Glutamatergic neuron (in vitro differentiated cells): ENCODE data around the gene HIPK2. TPM values are rescaled to one million over a fixed set of nuclear protein-coding genes. Genes with fewer than 3 reads are reported as not detected.

Source experiments
- DNase-seq: peaks from one replicate; pipeline ENCODE4 v3.0.0; 2022
- H3K27ac Mint-ChIP-seq: one replicate; pipeline ENCODE4 v1.8.0; 2020; ENCODE audit warnings: mild to moderate bottlenecking, mixed read lengths, inconsistent platforms; ENCODE audit not compliant: unreplicated experiment
- H3K27me3 Mint-ChIP-seq: one replicate; pipeline ENCODE4 v1.8.0; 2020; ENCODE audit warnings: mild to moderate bottlenecking, moderate library complexity, mixed read lengths, inconsistent platforms; ENCODE audit not compliant: unreplicated experiment
- H3K36me3 Mint-ChIP-seq: one replicate; pipeline ENCODE4 v1.8.0; 2020; ENCODE audit warnings: mild to moderate bottlenecking, mixed read lengths, inconsistent platforms; ENCODE audit not compliant: unreplicated experiment
- H3K4me1 Mint-ChIP-seq: one replicate; pipeline ENCODE4 v1.8.0; 2020; ENCODE audit warnings: mild to moderate bottlenecking, low read depth, mixed read lengths, inconsistent platforms; ENCODE audit not compliant: unreplicated experiment
- H3K4me3 Mint-ChIP-seq: one replicate; pipeline ENCODE4 v1.8.0; 2020; ENCODE audit warnings: mild to moderate bottlenecking, mixed read lengths, inconsistent platforms; ENCODE audit not compliant: unreplicated experiment
- H3K9me3 Mint-ChIP-seq: one replicate; pipeline ENCODE4 v1.8.0; 2020; ENCODE audit warnings: mild to moderate bottlenecking, moderate library complexity, mixed read lengths, inconsistent platforms; ENCODE audit not compliant: unreplicated experiment
- total RNA-seq: library from RNA; stranded (reverse); fragmentation: NEBNext Ultra II Directional; extraction: Animal tissue kit (Norgen Biotek cat#: 25700); gene quantifications from one replicate; pipeline ENCODE4 v1.2.1, GENCODE V29; 2021; ENCODE audit not compliant: unreplicated experiment
- TF ChIP-seq, protein P1 (sequence below): fragments of 200-600 bp; sonication (generic); IDR thresholded peaks from one replicate; pipeline ENCODE4 v1.5.0; 2021; ENCODE audit not compliant: partially characterized antibody, unreplicated experiment

Gene HIPK2
- total RNA-seq, 1 donor from 2014 or later, result 36.9 TPM

DNA sequence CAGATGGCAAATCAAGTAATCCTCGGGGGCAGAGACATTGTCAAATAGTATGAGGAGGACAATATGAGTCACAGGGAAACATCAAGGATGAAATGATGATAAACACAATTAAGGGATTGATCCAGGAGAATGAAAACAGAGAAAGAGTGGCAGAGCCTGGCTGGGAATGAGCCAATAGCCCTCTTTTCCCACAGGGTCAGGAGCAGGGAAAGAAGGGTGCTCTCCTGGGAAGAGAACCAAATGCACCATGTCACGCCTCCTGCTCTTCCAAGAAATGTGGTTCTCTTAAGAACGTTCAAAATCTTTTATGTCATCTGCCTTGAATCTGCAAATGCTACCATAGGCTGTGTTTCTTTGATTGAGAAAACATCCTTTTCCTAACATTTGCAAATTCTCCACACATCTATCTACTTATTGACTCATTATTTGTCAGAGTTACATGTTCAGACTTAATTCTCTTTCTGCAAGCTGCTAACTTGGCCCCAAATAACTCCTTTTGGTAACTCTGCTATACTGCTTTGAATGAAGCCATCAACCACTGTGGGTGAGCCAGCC lies 50.6 kb downstream of the HIPK2 start:
- peaks cover 3% of the 10 kb centered on the region for H3K27me3 Mint-ChIP-seq
- peaks cover 28% of the 10 kb centered on the region for H3K4me1 Mint-ChIP-seq
- peaks cover 6% of the 10 kb centered on the region for H3K9me3 Mint-ChIP-seq
- peaks cover 4% of the 10 kb centered on the region for H3K36me3 Mint-ChIP-seq
- peak overlapping the region; percentile 58 for H3K4me3 Mint-ChIP-seq
- H3K27ac Mint-ChIP-seq, result peak overlapping the region; percentile 62
- no peak for DNase-seq
- TF ChIP-seq, protein P1, sequence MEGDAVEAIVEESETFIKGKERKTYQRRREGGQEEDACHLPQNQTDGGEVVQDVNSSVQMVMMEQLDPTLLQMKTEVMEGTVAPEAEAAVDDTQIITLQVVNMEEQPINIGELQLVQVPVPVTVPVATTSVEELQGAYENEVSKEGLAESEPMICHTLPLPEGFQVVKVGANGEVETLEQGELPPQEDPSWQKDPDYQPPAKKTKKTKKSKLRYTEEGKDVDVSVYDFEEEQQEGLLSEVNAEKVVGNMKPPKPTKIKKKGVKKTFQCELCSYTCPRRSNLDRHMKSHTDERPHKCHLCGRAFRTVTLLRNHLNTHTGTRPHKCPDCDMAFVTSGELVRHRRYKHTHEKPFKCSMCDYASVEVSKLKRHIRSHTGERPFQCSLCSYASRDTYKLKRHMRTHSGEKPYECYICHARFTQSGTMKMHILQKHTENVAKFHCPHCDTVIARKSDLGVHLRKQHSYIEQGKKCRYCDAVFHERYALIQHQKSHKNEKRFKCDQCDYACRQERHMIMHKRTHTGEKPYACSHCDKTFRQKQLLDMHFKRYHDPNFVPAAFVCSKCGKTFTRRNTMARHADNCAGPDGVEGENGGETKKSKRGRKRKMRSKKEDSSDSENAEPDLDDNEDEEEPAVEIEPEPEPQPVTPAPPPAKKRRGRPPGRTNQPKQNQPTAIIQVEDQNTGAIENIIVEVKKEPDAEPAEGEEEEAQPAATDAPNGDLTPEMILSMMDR, result no peak

DNA sequence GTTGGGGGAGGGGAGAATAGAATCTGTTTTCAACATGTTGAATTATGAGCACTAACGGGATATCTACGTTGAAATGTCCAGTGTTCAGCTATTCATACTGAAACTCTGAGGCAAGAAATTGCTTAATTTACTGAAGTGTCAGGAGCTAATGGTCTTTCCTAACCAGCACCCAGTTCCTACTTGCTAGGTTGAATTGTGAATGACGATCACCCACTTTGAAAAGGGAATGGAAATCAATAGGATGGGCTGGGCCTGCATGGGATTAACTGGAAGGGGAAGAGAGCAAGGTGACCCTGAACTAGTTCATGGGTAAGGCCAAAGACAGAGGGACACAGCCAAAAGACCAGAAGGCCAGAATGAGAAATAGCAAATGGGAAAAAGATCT lies 51.3 kb downstream of the HIPK2 start:
- Mint-ChIP-seq H3K27me3 (peaks cover 3% of the 10 kb centered on the region), H3K4me3 (peak overlapping the region; percentile 58), H3K27ac (peak overlapping the region; percentile 62), H3K36me3 (peaks cover 4% of the 10 kb centered on the region), H3K4me1 (peaks cover 28% of the 10 kb centered on the region), H3K9me3 (peaks cover 6% of the 10 kb centered on the region)
- TF ChIP-seq, protein P1, result no peak
- no peak for DNase-seq

- Mint-ChIP-seq H3K36me3 (peaks cover 4% of the 10 kb centered on the region), H3K27me3 (peaks cover 3% of the 10 kb centered on the region), H3K4me1 (peaks cover 31% of the 10 kb centered on the region), H3K4me3 (peak overlapping the region; percentile 44), H3K27ac (no peak overlapping the region), H3K9me3 (peaks cover 6% of the 10 kb centered on the region)
- TF ChIP-seq, protein P1, result no peak
- DNase-seq, result no peak
These were observed 51.8 kb downstream of the HIPK2 start for GRCh38 chr7:139725858-139726484.

DNA sequence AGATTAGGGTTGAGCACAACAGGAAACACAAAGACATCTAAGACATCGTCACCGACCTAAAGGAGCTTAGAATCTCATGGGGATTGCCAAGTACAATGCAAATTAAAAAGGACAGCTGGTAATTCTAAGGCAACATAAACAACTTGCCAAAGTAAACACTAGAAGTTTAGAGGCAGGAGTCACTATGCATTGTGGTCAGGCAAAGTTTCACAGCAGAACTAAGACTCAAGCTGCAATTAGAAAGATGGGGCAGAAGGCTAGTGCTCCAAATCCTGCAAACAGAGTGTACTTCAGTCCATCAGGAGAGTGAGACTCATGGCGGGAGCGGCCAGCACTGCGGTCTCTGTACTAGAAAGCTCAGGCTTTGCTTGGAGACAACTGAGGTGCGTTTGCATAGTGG lies 52.7 kb downstream of the HIPK2 start:
- no peak overlapping the region for H3K27ac Mint-ChIP-seq
- peaks cover 6% of the 10 kb centered on the region for H3K9me3 Mint-ChIP-seq
- TF ChIP-seq, protein P1, result no peak
- H3K27me3 Mint-ChIP-seq, result peaks cover 3% of the 10 kb centered on the region
- peaks cover 31% of the 10 kb centered on the region for H3K4me1 Mint-ChIP-seq
- no peak for DNase-seq
- H3K36me3 Mint-ChIP-seq, result peaks cover 4% of the 10 kb centered on the region
- H3K4me3 Mint-ChIP-seq, result no peak overlapping the region

GRCh38 chr7:139722604-139723003 lies 55.2 kb downstream of the HIPK2 start:
- Mint-ChIP-seq H3K36me3 (no peaks in the 10 kb centered on the region), H3K4me1 (peaks cover 31% of the 10 kb centered on the region), H3K27ac (no peak overlapping the region), H3K9me3 (peaks cover 6% of the 10 kb centered on the region), H3K4me3 (no peak overlapping the region), H3K27me3 (peaks cover 2% of the 10 kb centered on the region)
- TF ChIP-seq, protein P1, result no peak
- DNase-seq, result no peak
